ENCODE results near the gene ATP5PD. TPM values are rescaled to one million over a fixed set of nuclear protein-coding genes. Genes with fewer than 3 reads are reported as not detected.

The ATP5PD gene
- total and polyA plus RNA-seq, 7 donors, result 409 to 931 (median 577) TPM

DNA sequence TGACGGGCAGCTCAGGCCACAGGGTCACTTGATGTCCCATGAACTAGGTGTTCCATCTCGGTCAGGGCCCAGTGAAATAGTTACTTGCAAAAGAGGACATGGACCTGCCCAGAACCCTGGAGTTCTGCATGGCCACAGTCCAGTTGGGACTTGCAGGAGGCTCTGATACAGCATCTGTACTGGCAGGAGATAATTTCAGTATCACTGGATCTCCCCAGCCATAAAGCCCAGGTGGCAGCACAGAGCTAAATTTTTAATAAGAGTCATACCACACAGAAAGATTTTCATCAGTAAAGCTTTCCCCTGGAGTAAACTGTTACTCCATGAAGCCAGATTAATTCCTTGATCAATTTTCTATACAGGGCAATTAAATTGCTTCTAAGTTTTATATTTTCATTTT lies 23.0 kb upstream of the ATP5PD start:
- 92 to 96% (median 93%) methylated on average over 2 of the region's 2 CpGs for WGBS, 3 donors
- ATAC-seq (no peak), DNase-seq (no peak)
- peaks cover 0 to 9% of the 10 kb centered on the region in 2 donors for H3K36me3 ChIP-seq (ENCODE audit: insufficient read depth in 1 of 2, low read depth in 1 of 2)
- no peaks in the 10 kb centered on the region for H3K27me3 ChIP-seq (ENCODE audit: insufficient read depth in 3 of 3, low read length in 2 of 3)
- no peak overlapping the region for H3K4me3 ChIP-seq
- intact Hi-C loops (cut with DNase I), result no loop called here
- peak; percentile 16 for TF ChIP-seq CTCF (IDR thresholded peaks at IDR 0.05)
- no peak overlapping the region for H3K27ac ChIP-seq
- H3K9me3 ChIP-seq, result no peaks in the 10 kb centered on the region
- peaks cover 2% of the 10 kb centered on the region for H3K4me1 ChIP-seq

DNA sequence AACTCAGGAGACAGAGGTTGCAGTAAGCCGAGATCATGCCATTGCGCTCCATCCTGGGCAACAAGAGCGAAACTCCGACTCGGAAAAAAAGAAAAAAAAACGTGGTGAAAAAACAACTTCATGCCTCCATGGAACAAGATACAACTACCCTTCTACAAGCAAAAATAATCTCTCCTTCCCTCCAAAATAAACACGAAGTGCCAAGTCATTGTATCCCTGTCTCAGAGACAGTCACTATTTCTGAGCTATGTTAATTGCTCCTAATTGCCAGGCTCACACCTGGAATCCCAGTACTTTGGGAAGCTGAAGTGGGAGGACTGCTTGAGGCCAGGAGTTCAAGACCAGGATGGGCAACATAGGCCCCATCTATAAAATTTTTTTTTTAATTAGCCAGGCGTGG lies 22.0 kb upstream of the ATP5PD start:
- no peaks in the 10 kb centered on the region for H3K9me3 ChIP-seq
- H3K36me3 ChIP-seq (ENCODE audit: insufficient read depth in 1 of 2, low read depth in 1 of 2), result peaks cover 0 to 19% of the 10 kb centered on the region in 2 donors
- no peaks in the 10 kb centered on the region for H3K27me3 ChIP-seq (ENCODE audit: insufficient read depth in 3 of 3, low read length in 2 of 3)
- H3K4me3 ChIP-seq, result no peak overlapping the region
- WGBS, 3 donors, result 82 to 86% (median 85%) methylated on average over 8 of the region's 8 CpGs
- H3K27ac ChIP-seq, result no peak overlapping the region
- no peak for TF ChIP-seq CTCF (IDR thresholded peaks at IDR 0.05)
- no peak for DNase-seq
- peaks cover 2% of the 10 kb centered on the region for H3K4me1 ChIP-seq
- ATAC-seq, result no peak
- intact Hi-C loops (cut with DNase I), result no loop called here

- no peaks in the 10 kb centered on the region for H3K4me1 ChIP-seq
- intact Hi-C loops (cut with DNase I), result no loop called here
- no peak for TF ChIP-seq CTCF (IDR thresholded peaks at IDR 0.05)
- ATAC-seq, result no peak
- no peaks in the 10 kb centered on the region for H3K9me3 ChIP-seq
- DNase-seq, result no peak
- WGBS, 3 donors, result 66 to 78% (median 73%) methylated on average over 4 of the region's 4 CpGs
- H3K27ac ChIP-seq, result no peak overlapping the region
- H3K36me3 ChIP-seq (ENCODE audit: insufficient read depth in 1 of 2, low read depth in 1 of 2), result peaks cover 3 to 28% of the 10 kb centered on the region in 2 donors
- H3K4me3 ChIP-seq, result no peak overlapping the region
- H3K27me3 ChIP-seq (ENCODE audit: insufficient read depth in 3 of 3, low read length in 2 of 3), result no peaks in the 10 kb centered on the region
Measured at GRCh38 chr17:75067856-75068255, 21.1 kb upstream of the ATP5PD start.

DNA sequence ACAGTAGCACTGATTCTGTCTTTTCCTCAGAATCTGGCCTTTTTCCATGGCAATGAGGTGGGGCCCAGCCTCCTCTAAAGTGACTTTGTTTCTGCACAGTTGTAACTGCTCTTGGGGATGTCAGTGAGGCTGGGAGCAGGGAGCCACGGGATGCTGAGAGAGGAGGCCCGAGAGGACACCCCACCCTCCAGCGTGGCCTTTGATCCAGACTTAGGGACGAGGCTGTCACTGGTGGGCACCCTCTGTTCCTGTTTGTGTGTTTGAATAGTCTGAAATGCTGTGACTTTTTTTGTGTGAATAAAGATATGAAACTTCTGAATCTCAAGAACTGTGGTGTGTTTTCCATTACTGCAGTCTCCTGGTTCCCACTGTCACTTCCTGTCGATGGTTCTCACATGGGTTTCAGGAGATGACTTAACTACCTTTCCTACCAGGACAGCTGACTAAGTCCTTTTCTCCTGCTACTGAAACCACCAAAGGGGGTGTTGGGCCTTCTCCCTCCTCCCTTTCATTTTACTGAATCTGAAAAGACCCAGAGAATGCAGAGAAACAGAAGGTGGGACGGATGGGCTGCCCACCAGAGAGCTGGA lies 18.9 kb upstream of the ATP5PD start:
- ATAC-seq, result no peak

More for the DNA sequence above, 18.9 kb upstream of the ATP5PD start:
- Histone ChIP-seq H3K27ac (no peak overlapping the region), H3K4me3 (no peak overlapping the region), H3K4me1 (no peaks in the 10 kb centered on the region), H3K9me3 (no peaks in the 10 kb centered on the region), H3K27me3 (ENCODE audit: insufficient read depth in 3 of 3, low read length in 2 of 3) (no peaks in the 10 kb centered on the region), H3K36me3 (ENCODE audit: insufficient read depth in 1 of 2, low read depth in 1 of 2) (peaks cover 3 to 45% of the 10 kb centered on the region in 2 donors)
- intact Hi-C loops (cut with DNase I), result no loop called here
- no peak for TF ChIP-seq CTCF (IDR thresholded peaks at IDR 0.05)
- DNase-seq, result no peak
- 74 to 86% (median 78%) methylated on average over 6 of the region's 6 CpGs for WGBS, 3 donors

Data from psoas muscle (tissue), 8 donors.